SHP77 treated with DMSO at 0.1 percent for 48 hours (cell line): ENCODE measurements around the gene CRTAC1.
A peak's percentile ranks its signal among the peaks of the same experiment; 100 is the strongest.

ENCODE experiments used
- DNase-seq: peaks from one replicate; lab custom pipeline; 2025; lab: John Stamatoyannopoulos, UW

The CRTAC1 gene

DNA sequence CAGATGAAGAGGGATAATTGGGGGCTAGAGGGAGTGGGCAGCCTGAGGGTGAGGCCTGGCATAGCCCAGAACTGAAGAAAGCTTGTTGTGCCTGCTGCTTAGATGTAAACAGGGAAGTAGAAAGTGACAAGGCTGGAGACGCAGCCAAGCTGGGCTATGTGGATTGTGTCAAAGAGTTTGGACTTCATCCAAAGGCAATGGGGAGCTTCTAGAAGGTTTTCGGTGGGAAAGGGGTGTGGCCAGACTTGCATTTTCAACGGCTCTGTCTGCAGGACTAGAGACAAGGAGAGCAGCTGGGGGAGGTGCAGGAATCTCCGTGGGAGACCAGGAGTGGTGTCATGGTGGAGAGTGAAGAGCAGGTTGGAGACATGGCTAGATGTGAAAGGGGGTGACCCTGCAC, 132.0 kb downstream of the CRTAC1 start:
- DNase-seq, result no peak

DNA sequence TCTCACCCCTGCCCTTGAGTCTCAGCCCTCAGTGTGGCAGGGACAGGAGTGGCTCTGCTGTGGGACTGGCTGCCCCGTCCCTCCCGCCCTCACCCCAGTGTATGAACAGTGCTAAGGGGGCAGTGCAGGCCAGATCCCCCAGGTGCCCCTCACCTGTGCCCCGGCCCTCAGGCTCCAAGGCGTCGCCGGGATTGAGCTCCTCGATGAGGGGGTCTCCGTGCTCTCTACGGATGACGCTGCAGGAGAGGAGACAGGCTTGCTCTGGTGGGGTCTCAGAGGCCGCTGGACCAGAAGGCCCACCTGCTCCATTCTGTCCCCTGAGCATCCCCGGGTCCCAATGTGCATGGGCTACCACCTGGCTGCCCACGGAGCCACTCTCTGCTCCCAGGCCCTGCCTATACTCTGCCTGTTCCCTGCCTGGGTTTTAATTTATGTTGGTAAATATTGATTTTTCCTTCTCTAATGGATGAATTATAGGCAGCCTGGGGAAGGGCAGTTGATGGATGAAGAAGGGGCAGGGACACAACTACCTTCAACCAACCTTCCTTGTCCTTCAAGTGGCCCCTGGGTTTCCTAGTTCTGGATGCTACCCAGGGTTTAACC, 133.6 kb downstream of the CRTAC1 start:
- DNase-seq, result no peak

DNA sequence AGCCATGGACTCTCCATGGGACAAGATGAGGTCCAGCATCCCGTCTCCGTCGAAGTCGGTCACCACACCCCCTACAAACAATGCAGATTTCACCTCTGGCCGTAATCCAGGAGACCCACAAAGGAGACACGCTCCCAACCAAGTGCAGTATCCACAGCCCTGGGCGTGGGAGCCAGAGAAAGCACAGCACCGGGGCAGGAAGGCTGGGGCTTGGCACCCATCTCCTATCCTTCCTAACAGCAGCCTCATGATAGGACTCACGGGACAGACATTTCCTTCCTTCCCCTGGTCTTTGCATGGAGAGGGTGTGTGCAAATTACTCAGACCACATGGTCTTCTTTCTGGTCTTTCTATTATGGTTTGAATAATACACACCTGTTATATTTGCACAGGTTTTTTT, 134.5 kb downstream of the CRTAC1 start:
- DNase-seq, result no peak

DNA sequence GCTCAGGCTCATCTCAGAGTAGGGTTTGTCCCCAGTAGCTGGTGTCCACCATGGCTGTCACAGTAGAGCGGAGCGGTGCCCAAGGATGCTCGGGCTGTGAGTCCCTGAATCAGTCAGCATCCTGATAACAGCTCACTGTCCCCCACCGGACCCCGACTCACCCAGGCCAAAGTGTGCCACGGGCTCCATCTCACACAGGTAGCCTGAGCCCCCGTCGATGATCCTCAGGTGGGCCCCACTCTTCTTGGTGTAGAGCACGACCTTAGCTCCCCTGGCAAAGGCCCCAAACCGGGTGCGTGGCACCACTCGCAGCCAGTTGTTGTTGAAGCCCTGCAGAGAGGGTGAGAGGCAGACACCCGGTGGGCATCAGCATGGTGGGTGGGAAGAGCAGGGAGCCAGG, 135.3 kb downstream of the CRTAC1 start:
- DNase-seq, result no peak

DNA sequence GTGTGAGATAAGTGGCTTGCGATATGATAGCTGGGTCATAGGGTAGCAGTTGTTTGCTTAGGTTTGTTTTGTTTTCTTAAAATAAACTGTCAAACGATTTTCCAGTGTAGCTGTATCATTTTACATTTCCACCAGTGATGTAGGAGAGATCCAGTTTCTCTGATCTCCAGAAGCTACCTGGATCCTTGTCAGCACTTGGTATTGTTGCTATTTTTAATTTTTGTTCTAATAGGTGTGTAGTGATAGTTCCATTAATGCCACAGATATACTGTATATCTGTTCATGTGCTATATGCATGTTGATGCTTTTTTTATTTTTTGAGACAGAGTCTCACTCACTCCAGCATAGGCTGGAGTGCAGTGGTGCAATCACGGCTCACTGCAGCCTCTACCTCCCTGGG, 136.3 kb downstream of the CRTAC1 start:
- DNase-seq, result no peak

DNA sequence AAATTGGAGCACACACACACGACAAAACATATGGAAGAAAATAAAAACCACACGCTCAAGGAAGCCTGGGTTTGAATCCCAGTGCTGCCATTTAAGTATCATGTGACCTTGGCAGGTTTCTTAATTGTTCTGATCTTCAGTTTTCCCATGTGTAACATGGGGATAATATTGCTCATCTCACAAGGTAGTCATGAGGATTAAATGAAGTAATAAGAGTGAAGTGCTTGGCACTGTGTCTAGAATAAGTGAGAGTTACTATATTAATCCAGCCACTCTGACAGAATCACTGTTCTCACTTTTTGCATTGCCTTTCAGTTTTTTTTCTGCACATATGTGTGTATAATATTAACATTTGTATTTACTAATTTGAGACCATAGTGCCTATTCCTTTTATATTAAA, 137.5 kb downstream of the CRTAC1 start:
- DNase-seq, result no peak

DNA sequence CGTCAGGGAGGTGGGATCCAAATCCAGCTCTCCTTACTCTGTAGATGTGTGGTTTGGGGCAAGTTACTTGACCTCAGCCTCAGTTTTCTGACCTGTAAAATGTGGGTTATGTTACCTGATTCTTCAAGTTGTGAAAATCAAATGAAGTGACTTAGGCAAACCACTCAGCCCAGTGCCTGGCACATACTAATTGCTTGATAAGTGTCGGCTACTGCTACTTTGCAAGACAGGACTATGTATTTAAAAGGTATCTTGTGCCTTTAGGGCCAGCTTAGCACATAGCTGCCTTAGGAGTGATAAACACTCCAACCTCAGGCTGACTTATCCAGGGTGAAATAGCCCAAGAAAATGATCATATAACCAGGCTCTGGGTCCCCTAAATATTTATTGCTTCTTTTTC, 137.9 kb downstream of the CRTAC1 start:
- DNase-seq, result no peak

DNA sequence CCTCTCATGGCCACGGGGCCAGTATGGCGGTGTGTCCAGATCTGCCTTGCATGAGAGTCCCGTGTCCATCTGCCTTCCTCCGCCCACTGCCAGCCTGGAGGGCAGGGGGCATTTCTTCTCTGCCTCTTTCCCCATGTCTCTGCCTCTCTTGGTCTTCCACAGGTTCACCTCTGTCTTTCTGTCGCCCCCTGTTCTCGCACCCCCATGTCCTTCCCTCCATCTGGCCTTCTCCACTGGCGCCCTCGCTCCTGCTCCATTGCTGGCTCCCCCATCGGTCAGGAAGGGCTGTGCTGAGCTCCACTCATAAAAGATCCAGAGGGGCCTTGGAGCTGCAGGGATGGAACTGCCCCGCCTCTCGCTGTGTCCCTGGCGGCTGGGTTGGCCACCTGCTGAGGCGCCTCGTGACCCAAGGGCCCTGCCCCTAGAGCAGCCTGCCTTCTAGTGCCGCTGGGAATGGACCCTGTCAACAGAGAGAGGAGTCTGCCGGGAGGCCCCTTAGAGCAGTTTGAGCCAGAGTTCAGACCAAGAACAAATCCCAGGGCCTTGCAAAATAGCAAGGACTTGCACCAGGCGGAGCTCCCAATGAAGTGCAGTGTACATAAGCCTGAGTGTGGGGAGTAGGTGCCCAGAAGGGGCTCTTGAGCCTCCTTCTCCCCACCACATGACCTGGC, 138.8 kb downstream of the CRTAC1 start:
- DNase-seq, result peak; percentile 10

DNA sequence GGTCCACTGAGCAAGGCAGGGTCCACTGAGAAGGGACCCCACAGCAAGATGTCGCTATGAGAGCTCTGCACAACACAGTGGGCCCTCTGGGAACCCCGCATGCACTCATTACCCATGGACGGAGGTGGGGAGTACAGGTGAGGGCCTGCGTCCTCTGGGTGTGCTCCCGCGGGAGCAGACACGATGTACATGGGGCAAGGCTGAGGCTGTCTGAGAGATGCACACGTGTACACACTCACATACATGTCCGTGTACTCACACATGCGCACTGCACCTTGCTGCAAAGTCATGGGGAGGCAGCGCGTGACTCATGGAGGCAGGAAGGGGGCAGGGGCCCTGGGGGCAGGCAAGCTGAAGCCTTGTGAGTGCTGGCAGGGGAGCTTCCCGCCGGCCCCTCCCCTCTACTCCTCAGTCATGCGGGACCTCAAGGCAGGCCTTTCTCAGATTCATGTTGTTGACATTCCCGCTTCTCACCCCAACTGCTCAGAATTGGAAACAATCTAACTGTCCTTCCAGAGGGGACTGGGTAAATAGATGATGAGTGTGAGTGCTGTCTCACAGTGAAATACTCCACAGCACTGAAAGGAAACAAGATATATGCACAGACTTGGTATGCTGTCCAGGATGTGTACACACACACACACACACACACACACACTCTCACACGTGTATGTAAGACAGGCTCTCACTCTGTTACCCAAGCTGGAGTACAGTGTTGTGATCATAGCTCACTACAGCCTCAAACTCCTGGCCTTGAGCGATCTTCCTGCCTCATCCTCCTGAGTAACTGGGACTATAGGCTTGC, 140.8 kb downstream of the CRTAC1 start:
- DNase-seq, result peak; percentile 54

DNA sequence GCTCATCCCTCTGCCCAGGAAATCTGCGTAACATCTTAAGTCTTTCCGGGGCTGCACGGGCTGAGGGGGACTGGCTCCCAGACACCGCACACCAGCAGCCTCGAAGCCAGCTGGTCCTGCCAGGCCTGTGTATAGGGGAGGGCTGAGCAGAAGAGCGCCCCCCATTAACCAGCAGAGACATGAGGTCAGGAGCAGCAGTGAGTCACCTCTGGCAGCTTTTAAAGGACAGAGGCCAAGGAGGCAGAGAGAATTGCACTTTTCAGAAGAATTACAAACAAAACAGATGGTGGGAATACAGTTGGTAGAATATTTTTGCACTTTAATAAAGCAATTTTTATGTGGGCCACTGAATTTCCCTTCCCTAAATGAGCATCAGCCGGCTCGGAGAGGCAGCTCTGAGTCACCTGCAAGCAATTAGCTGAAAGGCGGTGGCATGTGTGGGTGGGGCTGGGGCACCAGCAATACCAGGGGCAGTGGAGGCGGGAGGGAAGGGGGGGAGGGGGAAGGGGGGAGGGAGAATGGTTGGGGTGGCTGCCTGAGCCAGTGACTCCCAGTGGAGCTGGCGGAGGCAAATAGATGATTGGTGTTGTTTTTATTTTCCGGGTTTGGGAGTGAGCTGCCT, 141.7 kb downstream of the CRTAC1 start:
- peak; percentile 12 for DNase-seq

DNA sequence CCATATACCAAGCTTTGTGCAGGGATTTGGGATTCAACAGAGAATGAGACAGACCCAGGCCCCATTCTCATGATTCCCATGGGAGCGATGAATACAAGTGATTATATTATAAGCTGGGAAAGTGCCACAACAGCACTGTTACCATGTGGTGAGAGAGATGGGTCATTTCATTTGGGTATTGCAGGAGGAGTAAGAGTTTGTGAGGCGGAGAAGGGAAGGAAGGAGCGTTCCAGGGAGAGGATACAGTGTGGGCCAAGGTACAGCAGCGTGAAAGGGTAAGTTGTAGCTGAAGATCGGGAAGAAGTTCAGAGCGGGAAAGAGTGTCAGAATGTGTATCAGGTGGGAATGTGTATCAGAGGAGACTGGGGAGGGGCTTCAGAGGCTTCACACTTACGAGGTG, 142.3 kb downstream of the CRTAC1 start:
- no peak for DNase-seq

DNA sequence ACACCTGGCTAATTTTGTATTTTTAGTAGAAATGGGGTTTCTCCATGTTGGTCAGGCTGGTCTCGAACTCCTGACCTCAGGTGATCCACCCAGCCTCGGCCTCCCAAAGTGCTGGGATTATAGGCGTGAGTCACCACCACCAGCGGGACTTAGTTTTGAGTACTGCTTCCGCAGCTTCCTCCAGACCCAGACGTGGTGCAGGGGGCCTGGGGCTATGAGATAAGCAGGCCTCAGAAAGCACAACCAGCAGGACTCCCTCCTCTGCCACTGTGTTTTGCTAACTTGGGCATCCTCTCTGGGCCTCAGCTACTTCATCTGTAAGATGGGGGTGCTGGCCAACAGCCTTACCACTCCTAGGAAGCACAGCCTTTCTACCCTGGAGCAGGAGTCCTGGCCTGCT, 143.0 kb downstream of the CRTAC1 start:
- DNase-seq, result no peak

DNA sequence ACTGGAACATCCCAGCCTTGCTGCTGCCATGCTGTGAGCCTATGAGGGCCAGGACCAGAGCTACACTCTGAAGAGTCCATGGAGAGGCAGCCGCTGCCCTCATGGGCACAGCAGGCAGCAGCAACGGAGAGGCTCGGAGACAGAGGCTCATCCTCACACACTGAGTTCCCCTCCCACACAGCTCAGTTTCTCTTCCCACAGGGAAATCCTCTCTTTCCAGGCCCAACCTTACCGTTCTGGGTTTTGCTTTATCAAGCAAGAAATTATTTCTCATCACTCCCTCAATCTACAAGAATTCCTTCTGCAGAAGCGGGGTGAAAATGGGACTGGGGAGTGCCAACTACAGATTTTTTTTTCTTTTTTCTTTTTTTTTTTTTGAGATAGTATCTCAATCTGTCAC, 144.1 kb downstream of the CRTAC1 start:
- DNase-seq, result no peak

DNA sequence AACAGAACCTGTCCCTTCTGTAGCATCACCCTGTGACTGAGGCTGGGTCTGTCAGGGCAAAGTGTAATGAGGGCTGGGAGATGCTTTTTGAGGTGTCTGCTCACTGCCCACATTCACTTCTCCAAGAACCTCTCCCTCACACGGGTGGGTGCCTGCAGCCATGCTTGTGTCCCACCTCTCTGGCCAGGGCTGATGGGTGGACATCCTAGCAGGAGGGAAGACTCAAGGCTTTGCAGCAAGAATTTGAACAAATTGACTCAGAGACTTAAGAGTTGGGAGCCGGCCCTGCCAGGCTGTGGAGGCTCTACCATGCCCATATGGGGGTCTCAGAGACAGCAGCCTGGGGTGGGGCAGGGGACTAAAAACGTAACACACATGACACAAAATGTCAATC, 147.3 kb downstream of the CRTAC1 start:
- DNase-seq, result no peak

DNA sequence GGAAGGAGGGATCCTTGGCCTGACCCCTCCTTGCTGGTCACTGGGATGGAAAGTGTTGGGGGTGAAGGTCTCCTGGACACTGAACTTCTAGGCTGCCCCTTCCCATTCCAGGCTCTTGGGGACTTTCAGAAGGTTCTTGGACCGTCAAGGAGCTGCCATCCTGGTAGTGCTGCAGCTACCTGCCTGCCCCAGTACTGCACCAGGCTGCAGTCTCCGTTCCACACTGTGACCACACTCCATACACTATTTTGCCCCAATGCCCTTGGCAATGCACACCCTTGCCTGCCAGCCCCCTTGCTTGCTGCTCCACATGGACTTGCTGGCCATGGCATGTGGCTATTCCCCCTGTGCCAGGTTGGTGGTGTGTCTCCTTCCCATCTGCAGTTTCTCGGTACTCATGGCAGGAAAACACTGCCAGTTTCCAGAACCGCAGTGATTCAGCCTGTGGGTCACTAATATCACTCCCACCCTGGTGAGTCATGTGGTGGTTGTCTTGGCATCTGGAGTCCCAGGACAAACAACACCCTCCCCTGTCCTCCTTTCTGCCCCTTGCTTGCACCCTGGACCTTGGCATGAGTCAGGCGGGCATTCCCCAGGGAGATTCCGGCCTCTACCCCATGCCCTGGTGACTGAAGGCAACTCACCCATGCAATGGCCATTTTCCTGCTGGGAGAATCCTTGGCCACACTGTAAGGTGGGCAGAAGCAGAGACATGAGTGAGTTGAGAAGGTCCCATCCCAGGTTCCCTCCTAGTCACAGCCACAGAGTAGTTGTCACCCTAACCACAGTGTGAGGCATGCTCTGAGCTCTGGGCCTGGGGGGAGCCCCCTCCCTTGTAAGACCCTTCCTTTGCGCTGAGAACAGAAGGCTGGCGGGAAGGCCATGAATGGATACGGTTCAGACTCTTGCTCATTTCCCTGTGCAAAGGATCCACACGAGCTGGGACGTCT, 148.0 kb downstream of the CRTAC1 start:
- no peak for DNase-seq

DNA sequence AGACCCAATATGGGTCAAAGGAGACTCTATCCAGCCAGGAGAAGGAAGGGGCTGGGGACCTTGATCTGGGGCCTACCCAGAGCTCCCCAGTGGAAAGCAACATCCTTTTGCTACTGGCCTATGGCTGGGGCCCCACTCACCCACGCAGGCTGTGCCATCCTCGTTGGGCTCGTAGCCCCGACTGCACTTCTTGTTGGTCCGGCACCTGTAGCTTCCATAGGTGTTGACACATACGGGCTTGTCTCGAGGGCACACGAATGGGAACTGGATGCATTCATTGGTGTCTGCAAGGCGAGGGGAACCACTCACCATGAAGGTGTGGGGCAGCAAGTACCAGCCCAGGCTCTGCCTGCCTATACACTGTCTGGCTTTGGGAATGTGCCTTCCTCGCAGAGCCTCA, 150.3 kb downstream of the CRTAC1 start:
- no peak for DNase-seq

DNA sequence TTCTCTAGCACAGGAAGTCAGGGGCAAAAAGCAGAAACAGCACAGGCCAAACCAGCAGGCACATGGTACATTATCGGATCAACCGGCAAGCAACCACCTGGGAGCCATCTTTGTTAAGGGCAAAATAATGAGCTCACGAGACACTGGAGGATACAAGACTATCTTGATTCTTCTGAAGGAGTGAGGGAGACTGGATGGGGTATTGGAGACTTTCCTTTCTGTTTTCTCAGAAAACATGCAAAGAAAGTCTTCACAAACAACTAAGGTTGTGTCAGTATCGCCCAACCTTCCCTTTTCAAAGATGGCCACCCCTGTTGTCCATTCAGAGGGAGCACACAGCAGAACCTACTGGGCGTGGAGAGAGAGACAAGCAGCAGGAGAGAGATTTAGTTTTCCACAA, 151.2 kb downstream of the CRTAC1 start:
- DNase-seq, result no peak

DNA sequence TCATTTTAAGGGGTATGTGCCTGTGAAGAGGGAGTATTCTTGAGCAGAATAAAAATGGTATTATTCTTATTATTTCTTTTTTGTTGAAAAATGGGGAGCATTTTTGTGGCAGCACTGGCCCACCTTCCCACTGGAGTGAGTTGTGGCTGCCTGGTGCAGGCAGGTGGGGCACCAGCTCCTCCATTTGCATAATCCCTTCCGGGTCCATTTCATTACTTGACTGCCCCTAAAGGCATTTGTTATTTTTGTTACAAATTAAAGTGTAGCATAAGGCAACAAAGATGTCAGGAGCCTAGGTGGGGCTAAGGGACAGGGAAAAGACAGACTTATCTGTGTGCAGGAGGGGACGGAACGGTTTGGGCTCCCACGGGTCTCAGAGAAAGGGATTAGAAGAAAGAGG, 154.0 kb downstream of the CRTAC1 start:
- no peak for DNase-seq

DNA sequence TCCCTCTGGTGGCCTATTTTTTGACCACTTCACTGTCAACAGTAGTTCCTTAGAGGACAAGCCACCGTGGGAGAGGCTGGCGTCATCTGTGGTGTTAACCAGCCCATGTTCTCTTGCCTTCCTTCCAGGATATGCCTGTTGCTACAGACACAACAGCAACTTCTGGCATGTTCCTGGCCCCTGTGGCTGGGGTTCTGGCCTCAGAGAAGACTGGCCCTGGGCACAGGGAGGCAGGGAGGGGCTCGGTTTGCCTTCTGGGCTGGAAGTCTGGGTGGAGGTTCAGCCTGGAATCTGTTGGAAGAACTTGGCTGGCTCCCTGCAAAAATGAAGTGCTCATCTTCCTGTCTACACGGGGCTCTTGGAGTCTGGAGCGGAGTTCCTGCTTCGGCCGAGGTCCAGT, 155.0 kb downstream of the CRTAC1 start:
- no peak for DNase-seq

DNA sequence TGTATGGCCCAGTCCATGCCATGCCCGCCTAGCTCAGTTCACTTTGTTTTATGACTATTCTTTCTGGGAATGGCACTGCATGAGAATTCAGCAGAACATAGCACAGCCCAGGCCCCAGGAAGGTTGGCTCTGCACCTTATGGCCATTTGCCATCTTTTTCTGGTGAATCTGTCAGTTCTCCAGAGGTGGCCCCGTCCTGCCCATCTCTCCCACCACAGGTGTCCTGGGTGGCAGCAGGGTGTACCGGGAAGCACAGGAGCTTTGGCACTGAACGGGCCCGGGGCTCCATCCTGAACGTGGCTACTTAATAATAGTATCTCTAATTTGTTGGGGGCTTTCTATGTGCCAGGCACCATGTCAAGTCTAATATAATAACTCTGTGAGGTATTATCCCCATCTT, 156.1 kb downstream of the CRTAC1 start:
- DNase-seq, result no peak

DNA sequence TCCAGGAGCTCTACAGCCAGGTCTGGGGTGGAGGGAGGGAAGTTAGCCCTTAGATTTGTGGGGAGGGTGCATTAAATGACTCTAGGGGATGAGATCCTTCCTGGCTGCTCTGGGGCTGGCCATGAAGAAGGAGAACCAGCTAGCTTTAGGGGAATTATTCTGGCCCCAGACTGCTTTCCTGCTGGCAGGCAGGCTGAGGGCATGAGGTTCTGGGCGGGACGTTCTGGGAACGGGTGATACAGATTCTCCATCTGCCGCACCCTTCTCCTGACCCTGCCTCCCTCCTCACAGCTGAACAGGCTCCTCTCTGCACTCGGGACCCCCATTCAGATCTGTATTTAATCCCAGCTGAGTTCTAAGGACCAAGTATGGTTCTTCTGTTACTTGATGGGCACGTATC, 156.9 kb downstream of the CRTAC1 start:
- no peak for DNase-seq

DNA sequence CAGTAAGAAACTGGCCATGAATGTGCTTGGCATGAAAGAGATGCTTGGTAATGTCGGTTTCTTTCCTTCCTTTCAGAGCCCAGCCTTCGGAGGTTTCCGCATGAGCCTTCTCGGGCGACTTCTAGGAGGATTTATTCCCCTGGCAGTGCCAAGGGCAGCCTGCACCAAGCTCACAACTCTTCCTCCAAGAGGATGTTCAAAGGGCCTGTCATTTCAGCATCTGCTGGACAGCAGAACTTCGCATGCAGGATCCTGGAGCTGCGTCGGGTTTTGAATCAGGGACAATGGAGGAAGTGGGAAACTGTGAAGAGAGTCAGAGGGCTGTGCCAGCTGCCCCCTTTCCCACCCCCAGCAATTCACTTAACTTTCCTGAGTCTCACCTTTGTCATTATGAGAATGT, 159.4 kb downstream of the CRTAC1 start:
- DNase-seq, result no peak
